K562 (cell line): Measurements from ENCODE around the gene SLC35A4. TPM values are rescaled to one million over a fixed set of nuclear protein-coding genes. Genes with fewer than 3 reads are reported as not detected.

Experiments used
- ATF7 ChIP-seq: fragments of 450-650 bp; IDR thresholded peaks from 2 replicates; pipeline ENCODE4 v1.7.1; 2014; ENCODE audit warnings: mild to moderate bottlenecking, moderate library complexity
- ELF2 ChIP-seq: fragments of 250-450 bp; sonication (Bioruptor Pico); IDR thresholded peaks from 2 replicates; pipeline ENCODE4 v1.5.0; 2021; ENCODE audit warnings: mild to moderate bottlenecking
- ETS2 ChIP-seq: IDR thresholded peaks from 2 replicates; pipeline ENCODE4 v1.6.1; 2016; ENCODE audit warnings: borderline replicate concordance, missing genetic modification characterization, mild to moderate bottlenecking, moderate library complexity, missing compliant biosample characterization; ENCODE audit not compliant: poor library complexity, severe bottlenecking
- GTF2F1 ChIP-seq: IDR thresholded peaks from 2 replicates; pipeline ENCODE4 v1.6.1; 2011; ENCODE audit warnings: low read depth, low read length, improper control_type of control experiment
- KDM4B ChIP-seq, 2 experiments: fragments of 450-650 bp in 1 of 2; sonication (generic) in 1 of 2; IDR thresholded peaks; 2 replicates each; pipeline ENCODE4 v1.6.1; 2016 to 2017; ENCODE audit warnings: borderline replicate concordance in 2 of 2, antibody characterized with exemption in 1 of 2, low read depth in 1 of 2, mild to moderate bottlenecking in 1 of 2
- SMAD2 ChIP-seq: fragments of 150-350 bp; IDR thresholded peaks from 2 replicates; pipeline ENCODE4 v1.6.1; 2014; ENCODE audit warnings: low read depth, mild to moderate bottlenecking, low read length
- TCF3 ChIP-seq: sonication (generic); formaldehyde crosslinking; IDR thresholded peaks from 2 replicates; pipeline ENCODE4 v1.4.0; 2020; ENCODE audit warnings: mild to moderate bottlenecking, missing genetic modification reagents
- ZNF76 ChIP-seq: fragments of 250-450 bp; sonication (Bioruptor Pico); IDR thresholded peaks from 2 replicates; pipeline ENCODE4 v1.4.0; 2020; ENCODE audit warnings: mild to moderate bottlenecking, moderate library complexity, borderline replicate concordance
- polyA plus RNA-seq, 8 experiments: library from polyadenylated mRNA; depleted of rRNA in 4 of 8; stranded (reverse) in 5 of 8; unstranded in 3 of 8; fragments of >200 nt; fragmentation: Nextera tagmentation in 2 of 8; fragmentation: Illumina TruSeq in 1 of 8; extraction: Ambion mirVana in 2 of 8; extraction: Trizol in 1 of 8; gene quantifications; 2 replicates each; pipeline versions ENCODE4 v1.2.1 to v1.2.3, GENCODE V29; 2011 to 2014; ENCODE audit warnings: inconsistent platforms in 1 of 8, missing spikeins in 1 of 8
- total RNA-seq, 7 experiments: library from RNA; depleted of rRNA in 6 of 7; stranded (reverse); fragments of >200 nt in 6 of 7; fragmentation: Illumina TruSeq in 2 of 7; extraction: Trizol in 2 of 7; gene quantifications; 2 replicates each; pipeline versions ENCODE4 v1.2.1 to v1.2.3, GENCODE V29; 2011 to 2021; ENCODE audit warnings: low replicate concordance in 1 of 7
- TF ChIP-seq, protein P1 (sequence below): fragments of 450-650 bp; formaldehyde crosslinking; IDR thresholded peaks from 2 replicates; pipeline ENCODE4 v1.4.0; 2020; ENCODE audit warnings: mild to moderate bottlenecking, moderate library complexity
- TF ChIP-seq, protein P2 (sequence below): fragments of 250-450 bp; sonication (Bioruptor Pico); IDR thresholded peaks from 2 replicates; pipeline ENCODE4 v1.4.0; 2020
- TF ChIP-seq, protein P3 (sequence below): fragments of 250-450 bp; sonication (Bioruptor Pico); IDR thresholded peaks from 2 replicates; pipeline ENCODE4 v1.4.0; 2020
- TF ChIP-seq, protein P4 (sequence below): fragments of 450-650 bp; IDR thresholded peaks from 2 replicates; pipeline ENCODE4 v1.6.1; 2014; ENCODE audit warnings: low read depth, mild to moderate bottlenecking, moderate library complexity, borderline replicate concordance
- TF ChIP-seq, protein P5 (sequence below): fragments of 450-650 bp; IDR thresholded peaks from 2 replicates; pipeline ENCODE4 v1.6.1; 2016; ENCODE audit warnings: borderline replicate concordance

SLC35A4 gene
- total and polyA plus RNA-seq, 9 of the 15 experiments (the other 6 are each of a cell fraction or from before 2014, with no cell fraction given): 21.8 to 171 (median 42.5) TPM

DNA sequence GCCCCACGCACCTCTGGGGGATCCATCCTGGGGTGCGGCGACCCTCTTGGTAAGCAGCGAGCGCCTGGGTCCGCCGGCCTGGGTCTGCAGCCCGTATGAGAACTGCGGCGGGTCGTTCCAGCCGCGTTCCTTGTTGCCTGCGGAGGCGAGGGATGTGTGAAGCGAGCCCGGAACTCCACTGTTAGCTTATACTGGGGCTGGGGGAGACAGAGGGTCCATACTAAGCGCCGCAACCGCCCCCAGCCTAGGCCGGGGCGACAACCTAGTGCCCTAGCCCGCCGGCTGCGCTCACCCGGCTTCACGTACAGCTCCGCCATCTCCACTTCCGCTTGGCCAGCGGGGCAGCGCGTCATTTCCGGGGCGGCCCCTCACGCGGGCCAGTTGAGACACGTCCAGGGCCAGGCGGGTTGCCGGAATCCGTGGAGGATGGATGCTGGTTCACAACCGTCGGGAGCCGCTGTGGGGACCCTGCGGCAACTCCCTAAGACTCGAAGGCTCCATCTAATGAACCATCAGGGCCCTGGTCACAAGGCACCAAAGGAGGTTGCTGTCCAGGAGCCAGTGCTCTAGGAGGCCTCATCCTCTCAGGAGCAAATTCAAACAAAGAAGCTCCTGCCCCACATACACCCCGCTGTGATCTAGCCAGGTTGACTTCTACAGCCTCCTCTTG lies 7.4 kb upstream of the SLC35A4 start, which contains the start of gene SRA1 (continued):
- TF ChIP-seq, protein P1, sequence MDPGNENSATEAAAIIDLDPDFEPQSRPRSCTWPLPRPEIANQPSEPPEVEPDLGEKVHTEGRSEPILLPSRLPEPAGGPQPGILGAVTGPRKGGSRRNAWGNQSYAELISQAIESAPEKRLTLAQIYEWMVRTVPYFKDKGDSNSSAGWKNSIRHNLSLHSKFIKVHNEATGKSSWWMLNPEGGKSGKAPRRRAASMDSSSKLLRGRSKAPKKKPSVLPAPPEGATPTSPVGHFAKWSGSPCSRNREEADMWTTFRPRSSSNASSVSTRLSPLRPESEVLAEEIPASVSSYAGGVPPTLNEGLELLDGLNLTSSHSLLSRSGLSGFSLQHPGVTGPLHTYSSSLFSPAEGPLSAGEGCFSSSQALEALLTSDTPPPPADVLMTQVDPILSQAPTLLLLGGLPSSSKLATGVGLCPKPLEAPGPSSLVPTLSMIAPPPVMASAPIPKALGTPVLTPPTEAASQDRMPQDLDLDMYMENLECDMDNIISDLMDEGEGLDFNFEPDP (CRISPR knock-in tag): peak; percentile 35; the same call in 1 of the 2 replicates
- peak in 1 of 2 experiments; percentile 64; a peak in 1 of 4 replicates for TF ChIP-seq KDM4B (IDR thresholded peaks at IDR 0.05; ENCODE audit: borderline replicate concordance in 2 of 2, low read depth in 1 of 2)
- TF ChIP-seq, protein P2, sequence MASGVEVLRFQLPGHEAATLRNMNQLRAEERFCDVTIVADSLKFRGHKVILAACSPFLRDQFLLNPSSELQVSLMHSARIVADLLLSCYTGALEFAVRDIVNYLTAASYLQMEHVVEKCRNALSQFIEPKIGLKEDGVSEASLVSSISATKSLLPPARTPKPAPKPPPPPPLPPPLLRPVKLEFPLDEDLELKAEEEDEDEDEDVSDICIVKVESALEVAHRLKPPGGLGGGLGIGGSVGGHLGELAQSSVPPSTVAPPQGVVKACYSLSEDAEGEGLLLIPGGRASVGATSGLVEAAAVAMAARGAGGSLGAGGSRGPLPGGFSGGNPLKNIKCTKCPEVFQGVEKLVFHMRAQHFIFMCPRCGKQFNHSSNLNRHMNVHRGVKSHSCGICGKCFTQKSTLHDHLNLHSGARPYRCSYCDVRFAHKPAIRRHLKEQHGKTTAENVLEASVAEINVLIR (CRISPR knock-in tag): peak; percentile 80
- TF ChIP-seq, protein P3, sequence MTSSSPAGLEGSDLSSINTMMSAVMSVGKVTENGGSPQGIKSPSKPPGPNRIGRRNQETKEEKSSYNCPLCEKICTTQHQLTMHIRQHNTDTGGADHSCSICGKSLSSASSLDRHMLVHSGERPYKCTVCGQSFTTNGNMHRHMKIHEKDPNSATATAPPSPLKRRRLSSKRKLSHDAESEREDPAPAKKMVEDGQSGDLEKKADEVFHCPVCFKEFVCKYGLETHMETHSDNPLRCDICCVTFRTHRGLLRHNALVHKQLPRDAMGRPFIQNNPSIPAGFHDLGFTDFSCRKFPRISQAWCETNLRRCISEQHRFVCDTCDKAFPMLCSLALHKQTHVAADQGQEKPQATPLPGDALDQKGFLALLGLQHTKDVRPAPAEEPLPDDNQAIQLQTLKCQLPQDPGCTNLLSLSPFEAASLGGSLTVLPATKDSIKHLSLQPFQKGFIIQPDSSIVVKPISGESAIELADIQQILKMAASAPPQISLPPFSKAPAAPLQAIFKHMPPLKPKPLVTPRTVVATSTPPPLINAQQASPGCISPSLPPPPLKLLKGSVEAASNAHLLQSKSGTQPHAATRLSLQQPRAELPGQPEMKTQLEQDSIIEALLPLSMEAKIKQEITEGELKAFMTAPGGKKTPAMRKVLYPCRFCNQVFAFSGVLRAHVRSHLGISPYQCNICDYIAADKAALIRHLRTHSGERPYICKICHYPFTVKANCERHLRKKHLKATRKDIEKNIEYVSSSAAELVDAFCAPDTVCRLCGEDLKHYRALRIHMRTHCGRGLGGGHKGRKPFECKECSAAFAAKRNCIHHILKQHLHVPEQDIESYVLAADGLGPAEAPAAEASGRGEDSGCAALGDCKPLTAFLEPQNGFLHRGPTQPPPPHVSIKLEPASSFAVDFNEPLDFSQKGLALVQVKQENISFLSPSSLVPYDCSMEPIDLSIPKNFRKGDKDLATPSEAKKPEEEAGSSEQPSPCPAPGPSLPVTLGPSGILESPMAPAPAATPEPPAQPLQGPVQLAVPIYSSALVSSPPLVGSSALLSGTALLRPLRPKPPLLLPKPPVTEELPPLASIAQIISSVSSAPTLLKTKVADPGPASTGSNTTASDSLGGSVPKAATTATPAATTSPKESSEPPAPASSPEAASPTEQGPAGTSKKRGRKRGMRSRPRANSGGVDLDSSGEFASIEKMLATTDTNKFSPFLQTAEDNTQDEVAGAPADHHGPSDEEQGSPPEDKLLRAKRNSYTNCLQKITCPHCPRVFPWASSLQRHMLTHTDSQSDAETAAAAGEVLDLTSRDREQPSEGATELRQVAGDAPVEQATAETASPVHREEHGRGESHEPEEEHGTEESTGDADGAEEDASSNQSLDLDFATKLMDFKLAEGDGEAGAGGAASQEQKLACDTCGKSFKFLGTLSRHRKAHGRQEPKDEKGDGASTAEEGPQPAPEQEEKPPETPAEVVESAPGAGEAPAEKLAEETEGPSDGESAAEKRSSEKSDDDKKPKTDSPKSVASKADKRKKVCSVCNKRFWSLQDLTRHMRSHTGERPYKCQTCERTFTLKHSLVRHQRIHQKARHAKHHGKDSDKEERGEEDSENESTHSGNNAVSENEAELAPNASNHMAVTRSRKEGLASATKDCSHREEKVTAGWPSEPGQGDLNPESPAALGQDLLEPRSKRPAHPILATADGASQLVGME: 0 out of 2 replicates have a peak, but pooled peaks have one; percentile 61
- TF ChIP-seq ETS2 (tag): no peak
- 0 out of 2 replicates have a peak, but pooled peaks have one; percentile 17 for TF ChIP-seq TCF3
- TF ChIP-seq, protein P4, sequence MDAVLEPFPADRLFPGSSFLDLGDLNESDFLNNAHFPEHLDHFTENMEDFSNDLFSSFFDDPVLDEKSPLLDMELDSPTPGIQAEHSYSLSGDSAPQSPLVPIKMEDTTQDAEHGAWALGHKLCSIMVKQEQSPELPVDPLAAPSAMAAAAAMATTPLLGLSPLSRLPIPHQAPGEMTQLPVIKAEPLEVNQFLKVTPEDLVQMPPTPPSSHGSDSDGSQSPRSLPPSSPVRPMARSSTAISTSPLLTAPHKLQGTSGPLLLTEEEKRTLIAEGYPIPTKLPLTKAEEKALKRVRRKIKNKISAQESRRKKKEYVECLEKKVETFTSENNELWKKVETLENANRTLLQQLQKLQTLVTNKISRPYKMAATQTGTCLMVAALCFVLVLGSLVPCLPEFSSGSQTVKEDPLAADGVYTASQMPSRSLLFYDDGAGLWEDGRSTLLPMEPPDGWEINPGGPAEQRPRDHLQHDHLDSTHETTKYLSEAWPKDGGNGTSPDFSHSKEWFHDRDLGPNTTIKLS: peak; percentile 91
- 0 out of 2 replicates have a peak, but pooled peaks have one; percentile 45 for TF ChIP-seq GTF2F1
- 0 out of 2 replicates have a peak, but pooled peaks have one; percentile 14 for TF ChIP-seq ZNF76 (CRISPR knock-in tag)
- peak; percentile 79 for TF ChIP-seq ATF7
- no peak for TF ChIP-seq SMAD2
- TF ChIP-seq, protein P5, sequence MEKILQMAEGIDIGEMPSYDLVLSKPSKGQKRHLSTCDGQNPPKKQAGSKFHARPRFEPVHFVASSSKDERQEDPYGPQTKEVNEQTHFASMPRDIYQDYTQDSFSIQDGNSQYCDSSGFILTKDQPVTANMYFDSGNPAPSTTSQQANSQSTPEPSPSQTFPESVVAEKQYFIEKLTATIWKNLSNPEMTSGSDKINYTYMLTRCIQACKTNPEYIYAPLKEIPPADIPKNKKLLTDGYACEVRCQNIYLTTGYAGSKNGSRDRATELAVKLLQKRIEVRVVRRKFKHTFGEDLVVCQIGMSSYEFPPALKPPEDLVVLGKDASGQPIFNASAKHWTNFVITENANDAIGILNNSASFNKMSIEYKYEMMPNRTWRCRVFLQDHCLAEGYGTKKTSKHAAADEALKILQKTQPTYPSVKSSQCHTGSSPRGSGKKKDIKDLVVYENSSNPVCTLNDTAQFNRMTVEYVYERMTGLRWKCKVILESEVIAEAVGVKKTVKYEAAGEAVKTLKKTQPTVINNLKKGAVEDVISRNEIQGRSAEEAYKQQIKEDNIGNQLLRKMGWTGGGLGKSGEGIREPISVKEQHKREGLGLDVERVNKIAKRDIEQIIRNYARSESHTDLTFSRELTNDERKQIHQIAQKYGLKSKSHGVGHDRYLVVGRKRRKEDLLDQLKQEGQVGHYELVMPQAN: peak; percentile 64; the same call in 1 of the 2 replicates
- TF ChIP-seq ELF2 (CRISPR knock-in tag): 0 out of 2 replicates have a peak, but pooled peaks have one; percentile 47
